RWPE2 (cell line): ENCODE results near the gene EBNA1BP2.
A peak's percentile ranks its signal among the peaks of the same experiment; 100 is the strongest.

Source experiments
- ATAC-seq: fragments of 200-7000 bp; cut with Tn5 transposase; 3 replicates; pipeline ENCODE4 v1.9.1; 2021; ENCODE audit warnings: low read depth
- DNase-seq: peaks from one replicate; pipeline ENCODE4 v3.0.0-alpha.2; 2020; ENCODE audit warnings: low spot score
- H3K27ac ChIP-seq: fragments of 450-650 bp; 2 replicates; pipeline ENCODE4 v1.5.1; 2017; ENCODE audit warnings: mild to moderate bottlenecking; ENCODE audit not compliant: poor library complexity, severe bottlenecking
- H3K27me3 ChIP-seq: fragments of 250-450 bp; sonication (Bioruptor Pico); 2 replicates; pipeline ENCODE4 v1.5.1; 2021; ENCODE audit warnings: mild to moderate bottlenecking, moderate library complexity; ENCODE audit not compliant: insufficient read depth, poor library complexity, severe bottlenecking
- H3K36me3 ChIP-seq: fragments of 250-450 bp; sonication (Bioruptor Pico); 2 replicates; pipeline ENCODE4 v1.5.1; 2020; ENCODE audit warnings: low read depth, mild to moderate bottlenecking, moderate library complexity
- H3K4me1 ChIP-seq: fragments of 250-450 bp; sonication (Bioruptor Pico); 2 replicates; pipeline ENCODE4 v1.5.1; 2021; ENCODE audit warnings: mild to moderate bottlenecking, moderate library complexity; ENCODE audit not compliant: insufficient read depth, poor library complexity, severe bottlenecking
- H3K4me3 ChIP-seq: fragments of 250-450 bp; sonication (Bioruptor Pico); 2 replicates; pipeline ENCODE4 v1.5.1; 2021; ENCODE audit warnings: mild to moderate bottlenecking, moderate library complexity; ENCODE audit not compliant: severe bottlenecking
- H3K9me3 ChIP-seq: fragments of 250-450 bp; sonication (Bioruptor Pico); 2 replicates; pipeline ENCODE4 v1.5.1; 2021; ENCODE audit warnings: mild to moderate bottlenecking, moderate library complexity; ENCODE audit not compliant: severe bottlenecking
- CTCF ChIP-seq: fragments of 450-650 bp; IDR thresholded peaks from one replicate; pipeline ENCODE4 v1.5.1; 2017; ENCODE audit warnings: mild to moderate bottlenecking, moderate library complexity; ENCODE audit not compliant: poor library complexity, severe bottlenecking

The EBNA1BP2 gene

DNA sequence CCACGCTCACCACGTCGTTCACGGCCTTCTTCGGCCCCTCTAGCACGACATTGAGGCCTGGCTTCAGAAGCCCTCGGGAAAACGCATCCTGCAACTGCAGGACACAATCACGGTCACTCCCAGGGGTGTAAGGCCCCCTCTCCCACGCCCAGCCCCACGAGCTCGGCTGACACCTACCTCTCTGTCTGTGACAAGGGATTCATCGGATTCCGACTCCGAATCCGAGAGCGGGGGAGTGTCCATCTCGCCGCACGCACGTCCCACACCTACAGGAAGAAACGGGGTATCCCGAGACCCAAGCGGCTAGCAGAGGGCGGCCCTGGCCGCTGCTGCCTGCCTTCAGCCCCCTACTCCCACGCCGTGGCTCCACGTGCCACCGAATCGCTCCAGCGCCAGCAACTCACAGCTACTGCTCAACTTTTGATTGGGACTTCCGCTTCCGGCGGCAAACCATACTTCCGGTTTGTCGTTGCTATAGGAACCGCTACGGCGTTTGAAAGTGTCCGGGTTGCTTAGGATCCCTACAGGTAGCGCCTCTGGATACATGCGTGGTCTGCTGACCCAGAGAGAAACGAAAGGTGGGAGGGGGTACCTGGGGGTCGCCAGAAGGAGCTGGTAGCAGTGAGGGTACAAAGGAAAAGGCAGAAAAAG, at the start of gene EBNA1BP2, which contains the start of gene CFAP57:
Gene EBNA1BP2, minus strand, starts transcription at position 415 of the 651 bp plus-strand sequence. Its CDS starts 172 bp downstream, at position 243.
Gene CFAP57, plus strand, starts transcription at position 455 of the 651 bp plus-strand sequence. CDS start 424 bp downstream, outside the sequence.
- ATAC-seq (peak; percentile 90), DNase-seq (peak; percentile 83)
- no peak for TF ChIP-seq CTCF
- Histone ChIP-seq H3K4me3 (peak within 1 kb of the TSS; percentile 71), H3K27me3 (no peaks in the 10 kb centered on the region), H3K27ac (peak within 1 kb of the TSS; percentile 14), H3K9me3 (no peaks in the 10 kb centered on the region), H3K4me1 (peaks cover 12% of the 10 kb centered on the region), H3K36me3 (peaks cover 42% of the 10 kb centered on the region)

- H3K4me1 ChIP-seq, result no peaks in the 10 kb centered on the region
- H3K36me3 ChIP-seq, result no peaks in the 10 kb centered on the region
- no peak overlapping the region for H3K27ac ChIP-seq
- ATAC-seq (no peak), DNase-seq (no peak)
- no peak for TF ChIP-seq CTCF
- no peaks in the 10 kb centered on the region for H3K9me3 ChIP-seq
- H3K4me3 ChIP-seq, result no peak overlapping the region
- no peaks in the 10 kb centered on the region for H3K27me3 ChIP-seq
Measured at GRCh38 chr1:43221797-43222196, 49.7 kb upstream of the EBNA1BP2 start.

GRCh38 chr1:43220905-43221778, 49.1 kb upstream of the EBNA1BP2 start:
- Histone ChIP-seq H3K4me1 (no peaks in the 10 kb centered on the region), H3K9me3 (no peaks in the 10 kb centered on the region), H3K36me3 (no peaks in the 10 kb centered on the region), H3K27ac (no peak overlapping the region), H3K27me3 (no peaks in the 10 kb centered on the region), H3K4me3 (no peak overlapping the region)
- no peak for DNase-seq
- no peak for TF ChIP-seq CTCF
- no peak for ATAC-seq

- H3K27me3 ChIP-seq, result no peaks in the 10 kb centered on the region
- H3K4me3 ChIP-seq, result no peak overlapping the region
- H3K36me3 ChIP-seq, result no peaks in the 10 kb centered on the region
- H3K4me1 ChIP-seq, result no peaks in the 10 kb centered on the region
- DNase-seq (no peak), ATAC-seq (no peak)
- H3K27ac ChIP-seq, result no peak overlapping the region
- peaks cover 2% of the 10 kb centered on the region for H3K9me3 ChIP-seq
- no peak for TF ChIP-seq CTCF
Measured at GRCh38 chr1:43217747-43218146, 45.7 kb upstream of the EBNA1BP2 start.
